ENCODE results near the gene TMEM132D.

DNA sequence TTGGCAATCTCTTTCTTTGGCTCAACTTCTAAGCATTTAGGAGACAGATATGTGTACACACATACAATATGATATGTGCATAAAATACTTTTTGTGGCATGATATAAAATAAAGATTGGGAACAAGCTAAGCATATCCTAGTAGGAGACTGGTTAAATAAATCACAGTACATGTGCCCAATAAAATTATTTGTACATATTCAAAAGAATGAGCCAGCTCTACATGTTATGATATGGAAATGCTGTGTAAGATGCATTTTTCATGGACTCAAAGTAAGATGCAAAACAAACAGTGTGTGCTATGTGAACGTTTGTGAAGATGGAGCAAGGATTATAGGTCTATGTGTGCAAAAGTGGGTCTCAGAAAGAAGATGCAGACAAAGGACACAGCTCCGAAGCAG lies 311.4 kb downstream of the TMEM132D start:
- TF ChIP-seq YY1 (tag by site-specific recombination; IDR thresholded peaks at IDR 0.05) = no peak
- TF ChIP-seq, protein P1, sequence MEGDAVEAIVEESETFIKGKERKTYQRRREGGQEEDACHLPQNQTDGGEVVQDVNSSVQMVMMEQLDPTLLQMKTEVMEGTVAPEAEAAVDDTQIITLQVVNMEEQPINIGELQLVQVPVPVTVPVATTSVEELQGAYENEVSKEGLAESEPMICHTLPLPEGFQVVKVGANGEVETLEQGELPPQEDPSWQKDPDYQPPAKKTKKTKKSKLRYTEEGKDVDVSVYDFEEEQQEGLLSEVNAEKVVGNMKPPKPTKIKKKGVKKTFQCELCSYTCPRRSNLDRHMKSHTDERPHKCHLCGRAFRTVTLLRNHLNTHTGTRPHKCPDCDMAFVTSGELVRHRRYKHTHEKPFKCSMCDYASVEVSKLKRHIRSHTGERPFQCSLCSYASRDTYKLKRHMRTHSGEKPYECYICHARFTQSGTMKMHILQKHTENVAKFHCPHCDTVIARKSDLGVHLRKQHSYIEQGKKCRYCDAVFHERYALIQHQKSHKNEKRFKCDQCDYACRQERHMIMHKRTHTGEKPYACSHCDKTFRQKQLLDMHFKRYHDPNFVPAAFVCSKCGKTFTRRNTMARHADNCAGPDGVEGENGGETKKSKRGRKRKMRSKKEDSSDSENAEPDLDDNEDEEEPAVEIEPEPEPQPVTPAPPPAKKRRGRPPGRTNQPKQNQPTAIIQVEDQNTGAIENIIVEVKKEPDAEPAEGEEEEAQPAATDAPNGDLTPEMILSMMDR (tag by site-specific recombination; IDR thresholded peaks at IDR 0.05) = no peak
- TF ChIP-seq, protein P2, sequence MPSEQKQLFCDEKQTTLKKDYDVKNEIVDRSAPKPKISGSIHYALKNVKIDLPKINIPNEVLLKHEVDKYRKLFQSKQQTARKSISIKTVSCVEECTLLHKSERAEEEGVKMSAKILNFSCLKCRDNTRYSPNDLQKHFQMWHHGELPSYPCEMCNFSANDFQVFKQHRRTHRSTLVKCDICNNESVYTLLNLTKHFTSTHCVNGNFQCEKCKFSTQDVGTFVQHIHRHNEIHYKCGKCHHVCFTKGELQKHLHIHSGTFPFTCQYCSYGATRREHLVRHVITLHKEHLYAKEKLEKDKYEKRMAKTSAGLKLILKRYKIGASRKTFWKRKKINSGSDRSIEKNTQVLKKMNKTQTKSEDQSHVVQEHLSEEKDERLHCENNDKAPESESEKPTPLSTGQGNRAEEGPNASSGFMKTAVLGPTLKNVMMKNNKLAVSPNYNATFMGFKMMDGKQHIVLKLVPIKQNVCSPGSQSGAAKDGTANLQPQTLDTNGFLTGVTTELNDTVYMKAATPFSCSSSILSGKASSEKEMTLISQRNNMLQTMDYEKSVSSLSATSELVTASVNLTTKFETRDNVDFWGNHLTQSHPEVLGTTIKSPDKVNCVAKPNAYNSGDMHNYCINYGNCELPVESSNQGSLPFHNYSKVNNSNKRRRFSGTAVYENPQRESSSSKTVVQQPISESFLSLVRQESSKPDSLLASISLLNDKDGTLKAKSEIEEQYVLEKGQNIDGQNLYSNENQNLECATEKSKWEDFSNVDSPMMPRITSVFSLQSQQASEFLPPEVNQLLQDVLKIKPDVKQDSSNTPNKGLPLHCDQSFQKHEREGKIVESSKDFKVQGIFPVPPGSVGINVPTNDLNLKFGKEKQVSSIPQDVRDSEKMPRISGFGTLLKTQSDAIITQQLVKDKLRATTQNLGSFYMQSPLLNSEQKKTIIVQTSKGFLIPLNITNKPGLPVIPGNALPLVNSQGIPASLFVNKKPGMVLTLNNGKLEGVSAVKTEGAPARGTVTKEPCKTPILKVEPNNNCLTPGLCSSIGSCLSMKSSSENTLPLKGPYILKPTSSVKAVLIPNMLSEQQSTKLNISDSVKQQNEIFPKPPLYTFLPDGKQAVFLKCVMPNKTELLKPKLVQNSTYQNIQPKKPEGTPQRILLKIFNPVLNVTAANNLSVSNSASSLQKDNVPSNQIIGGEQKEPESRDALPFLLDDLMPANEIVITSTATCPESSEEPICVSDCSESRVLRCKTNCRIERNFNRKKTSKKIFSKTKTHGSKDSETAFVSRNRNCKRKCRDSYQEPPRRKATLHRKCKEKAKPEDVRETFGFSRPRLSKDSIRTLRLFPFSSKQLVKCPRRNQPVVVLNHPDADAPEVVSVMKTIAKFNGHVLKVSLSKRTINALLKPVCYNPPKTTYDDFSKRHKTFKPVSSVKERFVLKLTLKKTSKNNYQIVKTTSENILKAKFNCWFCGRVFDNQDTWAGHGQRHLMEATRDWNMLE (tag by site-specific recombination; conservative IDR thresholded peaks at IDR 0.05; ENCODE audit: low read depth) = no peak
- no peak for TF ChIP-seq KLF16 (tag by site-specific recombination; IDR thresholded peaks at IDR 0.05)
- no peak for TF ChIP-seq ZNF184 (tag by site-specific recombination; IDR thresholded peaks at IDR 0.05)
- TF ChIP-seq, protein P3, sequence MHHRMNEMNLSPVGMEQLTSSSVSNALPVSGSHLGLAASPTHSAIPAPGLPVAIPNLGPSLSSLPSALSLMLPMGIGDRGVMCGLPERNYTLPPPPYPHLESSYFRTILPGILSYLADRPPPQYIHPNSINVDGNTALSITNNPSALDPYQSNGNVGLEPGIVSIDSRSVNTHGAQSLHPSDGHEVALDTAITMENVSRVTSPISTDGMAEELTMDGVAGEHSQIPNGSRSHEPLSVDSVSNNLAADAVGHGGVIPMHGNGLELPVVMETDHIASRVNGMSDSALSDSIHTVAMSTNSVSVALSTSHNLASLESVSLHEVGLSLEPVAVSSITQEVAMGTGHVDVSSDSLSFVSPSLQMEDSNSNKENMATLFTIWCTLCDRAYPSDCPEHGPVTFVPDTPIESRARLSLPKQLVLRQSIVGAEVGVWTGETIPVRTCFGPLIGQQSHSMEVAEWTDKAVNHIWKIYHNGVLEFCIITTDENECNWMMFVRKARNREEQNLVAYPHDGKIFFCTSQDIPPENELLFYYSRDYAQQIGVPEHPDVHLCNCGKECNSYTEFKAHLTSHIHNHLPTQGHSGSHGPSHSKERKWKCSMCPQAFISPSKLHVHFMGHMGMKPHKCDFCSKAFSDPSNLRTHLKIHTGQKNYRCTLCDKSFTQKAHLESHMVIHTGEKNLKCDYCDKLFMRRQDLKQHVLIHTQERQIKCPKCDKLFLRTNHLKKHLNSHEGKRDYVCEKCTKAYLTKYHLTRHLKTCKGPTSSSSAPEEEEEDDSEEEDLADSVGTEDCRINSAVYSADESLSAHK (tag by site-specific recombination; IDR thresholded peaks at IDR 0.05) = no peak
- no peak for TF ChIP-seq ZNF174 (tag by site-specific recombination; IDR thresholded peaks at IDR 0.05)
- TF ChIP-seq, protein P4, sequence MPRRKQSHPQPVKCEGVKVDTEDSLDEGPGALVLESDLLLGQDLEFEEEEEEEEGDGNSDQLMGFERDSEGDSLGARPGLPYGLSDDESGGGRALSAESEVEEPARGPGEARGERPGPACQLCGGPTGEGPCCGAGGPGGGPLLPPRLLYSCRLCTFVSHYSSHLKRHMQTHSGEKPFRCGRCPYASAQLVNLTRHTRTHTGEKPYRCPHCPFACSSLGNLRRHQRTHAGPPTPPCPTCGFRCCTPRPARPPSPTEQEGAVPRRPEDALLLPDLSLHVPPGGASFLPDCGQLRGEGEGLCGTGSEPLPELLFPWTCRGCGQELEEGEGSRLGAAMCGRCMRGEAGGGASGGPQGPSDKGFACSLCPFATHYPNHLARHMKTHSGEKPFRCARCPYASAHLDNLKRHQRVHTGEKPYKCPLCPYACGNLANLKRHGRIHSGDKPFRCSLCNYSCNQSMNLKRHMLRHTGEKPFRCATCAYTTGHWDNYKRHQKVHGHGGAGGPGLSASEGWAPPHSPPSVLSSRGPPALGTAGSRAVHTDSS (tag by site-specific recombination; IDR thresholded peaks at IDR 0.05) = no peak
- TF ChIP-seq ZBTB1 (tag by site-specific recombination; IDR thresholded peaks at IDR 0.05) = no peak
- no peak for TF ChIP-seq SCRT1 (tag by site-specific recombination; IDR thresholded peaks at IDR 0.05; ENCODE audit: borderline replicate concordance)
- no peak for TF ChIP-seq ZNF26 (tag by site-specific recombination; IDR thresholded peaks at IDR 0.05)
- TF ChIP-seq ZNF621 (tag by site-specific recombination; IDR thresholded peaks at IDR 0.05) = no peak
- TF ChIP-seq, protein P5, sequence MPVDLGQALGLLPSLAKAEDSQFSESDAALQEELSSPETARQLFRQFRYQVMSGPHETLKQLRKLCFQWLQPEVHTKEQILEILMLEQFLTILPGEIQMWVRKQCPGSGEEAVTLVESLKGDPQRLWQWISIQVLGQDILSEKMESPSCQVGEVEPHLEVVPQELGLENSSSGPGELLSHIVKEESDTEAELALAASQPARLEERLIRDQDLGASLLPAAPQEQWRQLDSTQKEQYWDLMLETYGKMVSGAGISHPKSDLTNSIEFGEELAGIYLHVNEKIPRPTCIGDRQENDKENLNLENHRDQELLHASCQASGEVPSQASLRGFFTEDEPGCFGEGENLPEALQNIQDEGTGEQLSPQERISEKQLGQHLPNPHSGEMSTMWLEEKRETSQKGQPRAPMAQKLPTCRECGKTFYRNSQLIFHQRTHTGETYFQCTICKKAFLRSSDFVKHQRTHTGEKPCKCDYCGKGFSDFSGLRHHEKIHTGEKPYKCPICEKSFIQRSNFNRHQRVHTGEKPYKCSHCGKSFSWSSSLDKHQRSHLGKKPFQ (tag by site-specific recombination; IDR thresholded peaks at IDR 0.05) = no peak

Measured in HEK293 (cell line).